Loucy (cell line): ENCODE results near the gene ACSF3.

Experiments
- EZH2phosphoT487 ChIP-seq: fragments of 200-600 bp; IDR thresholded peaks from 2 replicates; pipeline ENCODE4 v1.6.1; 2018; ENCODE audit warnings: antibody characterized with exemption, mild to moderate bottlenecking, moderate library complexity, borderline replicate concordance
- TF ChIP-seq, protein P1 (sequence below): fragments of 200-600 bp; sonication (generic); conservative IDR thresholded peaks from 2 replicates; pipeline ENCODE4 v1.5.1; 2014; ENCODE audit warnings: mild to moderate bottlenecking, antibody characterized with exemption, low read length

DNA sequence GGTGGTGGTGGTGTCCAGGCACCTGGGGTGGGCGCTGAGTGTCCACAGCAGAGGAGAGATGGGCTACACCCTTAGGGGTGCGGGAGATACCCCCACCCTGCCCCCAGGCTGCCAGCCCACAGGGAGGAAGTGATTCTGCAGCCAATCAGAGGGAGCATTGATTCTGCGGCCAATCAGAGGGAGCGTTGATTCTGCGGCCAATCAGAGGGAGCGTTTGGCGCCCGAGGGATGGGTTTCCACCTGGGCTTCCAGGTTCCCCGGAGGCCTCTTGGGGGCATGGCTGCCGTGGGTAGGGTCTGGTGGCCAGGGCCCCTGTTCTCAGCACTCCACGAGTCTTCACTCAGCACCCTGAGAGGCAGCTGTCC lies 28.2 kb upstream of the ACSF3 start:
- TF ChIP-seq, protein P1, sequence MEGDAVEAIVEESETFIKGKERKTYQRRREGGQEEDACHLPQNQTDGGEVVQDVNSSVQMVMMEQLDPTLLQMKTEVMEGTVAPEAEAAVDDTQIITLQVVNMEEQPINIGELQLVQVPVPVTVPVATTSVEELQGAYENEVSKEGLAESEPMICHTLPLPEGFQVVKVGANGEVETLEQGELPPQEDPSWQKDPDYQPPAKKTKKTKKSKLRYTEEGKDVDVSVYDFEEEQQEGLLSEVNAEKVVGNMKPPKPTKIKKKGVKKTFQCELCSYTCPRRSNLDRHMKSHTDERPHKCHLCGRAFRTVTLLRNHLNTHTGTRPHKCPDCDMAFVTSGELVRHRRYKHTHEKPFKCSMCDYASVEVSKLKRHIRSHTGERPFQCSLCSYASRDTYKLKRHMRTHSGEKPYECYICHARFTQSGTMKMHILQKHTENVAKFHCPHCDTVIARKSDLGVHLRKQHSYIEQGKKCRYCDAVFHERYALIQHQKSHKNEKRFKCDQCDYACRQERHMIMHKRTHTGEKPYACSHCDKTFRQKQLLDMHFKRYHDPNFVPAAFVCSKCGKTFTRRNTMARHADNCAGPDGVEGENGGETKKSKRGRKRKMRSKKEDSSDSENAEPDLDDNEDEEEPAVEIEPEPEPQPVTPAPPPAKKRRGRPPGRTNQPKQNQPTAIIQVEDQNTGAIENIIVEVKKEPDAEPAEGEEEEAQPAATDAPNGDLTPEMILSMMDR = no peak
- no peak for TF ChIP-seq EZH2phosphoT487
